ENCODE results near the gene OR11L1. TPM values are rescaled to one million over a fixed set of nuclear protein-coding genes. Genes with fewer than 3 reads are reported as not detected.

Gene OR11L1
- total RNA-seq (not detected), polyA plus RNA-seq (not detected), total RNA-seq (not detected)

- peaks cover 0 to 4% (median 0%) of the 10 kb centered on the region in 7 donors for H3K4me1 Mint-ChIP-seq
- ATAC-seq, result no peak
- POLR2A ChIA-PET, result no interaction called here
Measured at GRCh38 chr1:247841796-247842195, at the start of gene OR11L1. Gene OR11L1 (minus strand): TSS chr1:247841896. CDS start chr1:247841896, 0 bp downstream.

GRCh38 chr1:247884797-247885413, 43.2 kb upstream of the OR11L1 start:
- Histone ChIP-seq H3K9me3 (ENCODE audit: control insufficient read depth in 2 of 3, low read length in 3 of 3) (no peaks in the 10 kb centered on the region), H3K36me3 (ENCODE audit: control insufficient read depth in 2 of 3, insufficient read depth in 3 of 3, low read length in 3 of 3) (no peaks in the 10 kb centered on the region), H3K27ac (ENCODE audit: low read depth, low read length) (no peak overlapping the region), H3K4me3 (ENCODE audit: low read length) (no peak overlapping the region), H3K4me1 (ENCODE audit: control insufficient read depth in 2 of 2, insufficient read depth in 2 of 2, low read length in 2 of 2) (no peaks in the 10 kb centered on the region), H3K27me3 (ENCODE audit: control insufficient read depth in 2 of 2, insufficient read depth in 2 of 2, low read length in 2 of 2) (no peaks in the 10 kb centered on the region)
- ChIA-PET CTCF (no interaction called here), POLR2A (interaction anchor here (0.6 kb wide), 1 partner anchor 14 kb away, joined by 4 read pairs; no protein-coding TSS in a partner anchor)
- ATAC-seq (no peak), DNase-seq (no peak)
- H3K4me3 Mint-ChIP-seq, result no peak overlapping the region
- H3K4me1 Mint-ChIP-seq, result no peaks in the 10 kb centered on the region
- H3K36me3 Mint-ChIP-seq, result no peaks in the 10 kb centered on the region
- H3K9me3 Mint-ChIP-seq, result no peaks in the 10 kb centered on the region
- intact Hi-C loops (cut with micrococcal nuclease), result no loop called here
- peaks cover 0 to under 1% (median 0%) of the 10 kb centered on the region in 5 donors for H3K27me3 Mint-ChIP-seq
- no peak overlapping the region for H3K27ac Mint-ChIP-seq

More at GRCh38 chr1:247841796-247842195, at the start of gene OR11L1:
- no peaks in the 10 kb centered on the region for H3K27me3 ChIP-seq (ENCODE audit: control insufficient read depth in 2 of 2, insufficient read depth in 2 of 2, low read length in 2 of 2)
- Mint-ChIP-seq H3K27ac (peak within 1 kb of the TSS in 1 of 9 donors; percentile 33), H3K36me3 (no peaks in the 10 kb centered on the region), H3K27me3 (peaks cover 0 to 3% (median 0%) of the 10 kb centered on the region in 5 donors), H3K9me3 (peaks cover 0 to 3% (median 0%) of the 10 kb centered on the region in 11 donors), H3K4me3 (no peak within 1 kb of the TSS)
- H3K4me3 ChIP-seq (ENCODE audit: low read length), result no peak within 1 kb of the TSS
- H3K27ac ChIP-seq (ENCODE audit: low read depth, low read length), result no peak within 1 kb of the TSS
- no peak for DNase-seq
- CTCF ChIA-PET, result no interaction called here
- intact Hi-C loops (cut with micrococcal nuclease), result no loop called here
- no peaks in the 10 kb centered on the region for H3K9me3 ChIP-seq (ENCODE audit: control insufficient read depth in 2 of 3, low read length in 3 of 3)
- H3K36me3 ChIP-seq (ENCODE audit: control insufficient read depth in 2 of 3, insufficient read depth in 3 of 3, low read length in 3 of 3), result no peaks in the 10 kb centered on the region
- no peaks in the 10 kb centered on the region for H3K4me1 ChIP-seq (ENCODE audit: control insufficient read depth in 2 of 2, insufficient read depth in 2 of 2, low read length in 2 of 2)

- DNase-seq (no peak), ATAC-seq (no peak)
- H3K9me3 ChIP-seq (ENCODE audit: control insufficient read depth in 2 of 3, low read length in 3 of 3), result no peaks in the 10 kb centered on the region
- no peaks in the 10 kb centered on the region for H3K4me1 ChIP-seq (ENCODE audit: control insufficient read depth in 2 of 2, insufficient read depth in 2 of 2, low read length in 2 of 2)
- Mint-ChIP-seq H3K27me3 (peaks cover 0 to 13% (median 3%) of the 10 kb centered on the region in 5 donors), H3K27ac (no peak overlapping the region), H3K36me3 (no peaks in the 10 kb centered on the region), H3K9me3 (no peaks in the 10 kb centered on the region), H3K4me1 (no peaks in the 10 kb centered on the region), H3K4me3 (no peak overlapping the region)
- H3K27me3 ChIP-seq (ENCODE audit: control insufficient read depth in 2 of 2, insufficient read depth in 2 of 2, low read length in 2 of 2), result no peaks in the 10 kb centered on the region
- H3K4me3 ChIP-seq (ENCODE audit: low read length), result no peak overlapping the region
- no peak overlapping the region for H3K27ac ChIP-seq (ENCODE audit: low read depth, low read length)
- POLR2A ChIA-PET, result interaction anchor here (0.7 kb wide), 1 partner anchor 785 kb away, joined by 10 read pairs; no protein-coding TSS in a partner anchor
- intact Hi-C loops (cut with micrococcal nuclease), result no loop called here
- CTCF ChIA-PET, result no interaction called here
- no peaks in the 10 kb centered on the region for H3K36me3 ChIP-seq (ENCODE audit: control insufficient read depth in 2 of 3, insufficient read depth in 3 of 3, low read length in 3 of 3)
Measured at GRCh38 chr1:247883346-247883745, 41.6 kb upstream of the OR11L1 start.

- ATAC-seq, result no peak
- POLR2A ChIA-PET, result no interaction called here
- intact Hi-C loops (cut with micrococcal nuclease), result no loop called here
Measured at GRCh38 chr1:247865416-247865815, 23.7 kb upstream of the OR11L1 start.

GRCh38 chr1:247864644-247865043, 22.9 kb upstream of the OR11L1 start:
- POLR2A ChIA-PET, result no interaction called here
- no peak overlapping the region for H3K27ac ChIP-seq (ENCODE audit: low read depth, low read length)
- intact Hi-C loops (cut with micrococcal nuclease), result no loop called here
- H3K27ac Mint-ChIP-seq, result peak overlapping the region in 1 of 9 donors; percentile 52
- H3K4me3 ChIP-seq (ENCODE audit: low read length), result no peak overlapping the region
- peak overlapping the region in 1 of 10 donors; percentile 3 for H3K4me3 Mint-ChIP-seq
- CTCF ChIA-PET, result no interaction called here
- H3K27me3 Mint-ChIP-seq, result peaks cover 8 to 35% (median 12%) of the 10 kb centered on the region in 5 donors
- no peaks in the 10 kb centered on the region for H3K4me1 Mint-ChIP-seq
- H3K36me3 Mint-ChIP-seq, result peaks cover 0 to 2% (median 0%) of the 10 kb centered on the region in 5 donors
- H3K9me3 Mint-ChIP-seq, result peaks cover 0 to 4% (median 1%) of the 10 kb centered on the region in 11 donors
- no peaks in the 10 kb centered on the region for H3K27me3 ChIP-seq (ENCODE audit: control insufficient read depth in 2 of 2, insufficient read depth in 2 of 2, low read length in 2 of 2)
- no peaks in the 10 kb centered on the region for H3K9me3 ChIP-seq (ENCODE audit: control insufficient read depth in 2 of 3, low read length in 3 of 3)
- H3K4me1 ChIP-seq (ENCODE audit: control insufficient read depth in 2 of 2, insufficient read depth in 2 of 2, low read length in 2 of 2), result no peaks in the 10 kb centered on the region
- DNase-seq (no peak), ATAC-seq (no peak)
- H3K36me3 ChIP-seq (ENCODE audit: control insufficient read depth in 2 of 3, insufficient read depth in 3 of 3, low read length in 3 of 3), result no peaks in the 10 kb centered on the region

More at GRCh38 chr1:247865416-247865815, 23.7 kb upstream of the OR11L1 start:
- no peaks in the 10 kb centered on the region for H3K9me3 ChIP-seq (ENCODE audit: control insufficient read depth in 2 of 3, low read length in 3 of 3)
- H3K4me1 Mint-ChIP-seq, result no peaks in the 10 kb centered on the region
- DNase-seq, result no peak
- CTCF ChIA-PET, result no interaction called here
- H3K4me3 Mint-ChIP-seq, result no peak overlapping the region
- H3K4me1 ChIP-seq (ENCODE audit: control insufficient read depth in 2 of 2, insufficient read depth in 2 of 2, low read length in 2 of 2), result no peaks in the 10 kb centered on the region
- no peaks in the 10 kb centered on the region for H3K36me3 ChIP-seq (ENCODE audit: control insufficient read depth in 2 of 3, insufficient read depth in 3 of 3, low read length in 3 of 3)
- no peak overlapping the region for H3K4me3 ChIP-seq (ENCODE audit: low read length)
- H3K36me3 Mint-ChIP-seq, result peaks cover 0 to 4% (median 0%) of the 10 kb centered on the region in 5 donors
- H3K27ac ChIP-seq (ENCODE audit: low read depth, low read length), result no peak overlapping the region
- H3K9me3 Mint-ChIP-seq, result peaks cover 0 to 6% (median 2%) of the 10 kb centered on the region in 11 donors
- H3K27ac Mint-ChIP-seq, result no peak overlapping the region
- H3K27me3 Mint-ChIP-seq, result peaks cover 6 to 34% (median 8%) of the 10 kb centered on the region in 5 donors
- H3K27me3 ChIP-seq (ENCODE audit: control insufficient read depth in 2 of 2, insufficient read depth in 2 of 2, low read length in 2 of 2), result no peaks in the 10 kb centered on the region

GRCh38 chr1:247862756-247863155, 21.1 kb upstream of the OR11L1 start:
- POLR2A ChIA-PET, result no interaction called here
- ATAC-seq, result no peak

More at GRCh38 chr1:247862756-247863155, 21.1 kb upstream of the OR11L1 start:
- peaks cover 0 to 6% of the 10 kb centered on the region in 2 donors for H3K27me3 ChIP-seq (ENCODE audit: control insufficient read depth in 2 of 2, insufficient read depth in 2 of 2, low read length in 2 of 2)
- H3K36me3 Mint-ChIP-seq, result no peaks in the 10 kb centered on the region
- intact Hi-C loops (cut with micrococcal nuclease), result no loop called here
- H3K27ac Mint-ChIP-seq, result no peak overlapping the region
- H3K4me1 Mint-ChIP-seq, result peaks cover 5 to 8% (median 6%) of the 10 kb centered on the region in 7 donors
- no peak overlapping the region for H3K4me3 Mint-ChIP-seq
- no peak for DNase-seq
- H3K4me3 ChIP-seq (ENCODE audit: low read length), result no peak overlapping the region
- no peaks in the 10 kb centered on the region for H3K36me3 ChIP-seq (ENCODE audit: control insufficient read depth in 2 of 3, insufficient read depth in 3 of 3, low read length in 3 of 3)
- no peaks in the 10 kb centered on the region for H3K4me1 ChIP-seq (ENCODE audit: control insufficient read depth in 2 of 2, insufficient read depth in 2 of 2, low read length in 2 of 2)
- H3K27me3 Mint-ChIP-seq, result peaks cover 21 to 51% (median 23%) of the 10 kb centered on the region in 5 donors
- H3K27ac ChIP-seq (ENCODE audit: low read depth, low read length), result no peak overlapping the region
- H3K9me3 ChIP-seq (ENCODE audit: control insufficient read depth in 2 of 3, low read length in 3 of 3), result no peaks in the 10 kb centered on the region
- CTCF ChIA-PET, result no interaction called here
- H3K9me3 Mint-ChIP-seq, result no peaks in the 10 kb centered on the region
